GM18861 (cell line): ENCODE results near the gene NINL.
"Not testable (repeated sequence)": the region's sequence is repeated elsewhere in the genome, so short reads cannot be mapped to it uniquely, and the experiment has no call there.

ENCODE experiments used
- ATAC-seq: cut with Tn5 transposase; IDR thresholded peaks from one replicate; pipeline ENCODE4 v1.9.1; 2021; ENCODE audit not compliant: unreplicated experiment

NINL gene

DNA sequence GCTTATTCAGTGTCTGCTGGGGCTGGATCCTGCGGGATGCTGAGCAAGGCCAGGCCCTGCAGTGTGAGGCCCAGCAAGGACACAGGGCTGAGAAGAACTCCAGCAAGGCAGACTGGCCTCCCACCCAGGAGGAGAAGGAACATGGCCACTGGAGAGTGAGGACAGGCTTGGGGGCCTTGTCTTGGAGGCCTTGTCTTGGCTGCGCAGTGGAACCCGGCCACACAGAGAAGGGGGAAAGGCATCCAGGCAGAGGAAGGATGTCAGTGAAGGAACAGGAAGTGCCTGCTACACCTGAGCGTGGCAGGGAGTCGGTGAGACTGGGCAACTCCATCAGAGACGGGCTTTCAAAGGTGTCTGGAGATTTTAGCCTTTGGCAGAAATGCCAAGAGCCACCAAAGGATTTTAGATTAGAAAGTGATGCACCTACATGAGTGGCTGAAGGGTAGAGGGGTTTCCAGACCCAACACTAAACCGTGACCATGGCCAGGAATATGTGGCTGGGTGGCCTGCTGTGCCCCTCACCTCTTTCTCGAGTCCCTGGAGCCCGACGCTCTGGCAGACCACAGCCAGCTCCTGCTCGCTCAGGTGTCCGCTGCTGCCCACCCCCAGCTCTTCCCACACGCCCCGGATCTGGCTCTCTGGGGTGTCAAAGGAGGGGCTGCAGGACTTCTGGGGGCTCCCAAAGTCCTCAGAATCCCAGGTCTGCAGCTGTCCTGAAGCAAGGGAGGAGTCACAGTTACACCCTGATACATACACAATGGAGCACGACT, 80.8 kb downstream of the NINL start:
- no peak for ATAC-seq

DNA sequence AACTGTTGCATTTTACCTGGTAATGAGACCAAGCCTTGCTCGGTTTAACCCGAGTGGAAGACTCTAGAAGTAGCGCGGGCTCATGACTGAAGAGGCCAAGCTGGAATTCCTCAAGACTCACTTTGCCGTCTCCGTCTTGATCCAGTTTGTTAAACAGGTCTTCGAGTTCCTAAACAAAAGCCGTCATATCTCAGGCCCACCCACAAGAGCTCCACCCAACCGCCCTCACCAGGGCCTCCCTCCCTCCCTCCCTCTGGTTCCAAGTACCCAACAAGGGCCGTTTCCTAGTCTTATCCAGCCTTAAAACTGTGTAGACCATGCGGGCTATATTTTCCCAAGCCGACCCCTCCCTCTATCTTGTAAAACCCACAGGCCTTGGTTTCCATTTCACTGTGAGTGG, 81.4 kb downstream of the NINL start:
- no peak for ATAC-seq

DNA sequence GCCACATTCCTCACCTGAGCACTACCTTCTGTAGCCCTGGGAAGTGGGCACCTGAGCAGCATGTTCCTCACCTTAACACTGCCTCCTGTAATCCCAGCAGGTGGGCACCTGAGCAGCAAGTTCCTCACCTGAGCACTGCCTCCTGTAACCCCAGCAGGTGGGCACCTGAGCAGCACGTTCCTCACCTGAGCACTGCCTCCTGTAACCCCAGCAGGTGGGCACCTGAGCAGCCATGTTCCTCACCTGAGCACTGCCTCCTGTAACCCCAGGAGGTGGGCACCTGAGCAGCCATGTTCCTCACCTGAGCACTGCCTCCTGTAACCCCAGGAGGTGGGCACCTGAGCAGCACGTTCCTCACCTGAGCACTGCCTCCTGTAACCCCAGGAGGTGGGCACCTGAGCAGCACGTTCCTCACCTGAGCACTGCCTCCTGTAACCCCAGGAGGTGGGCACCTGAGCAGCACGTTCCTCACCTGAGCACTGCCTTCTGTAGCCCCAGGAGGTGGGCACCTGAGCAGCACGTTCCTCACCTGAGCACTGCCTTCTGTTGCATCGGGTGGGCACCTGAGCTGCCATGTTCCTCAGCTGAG, 82.2 kb downstream of the NINL start:
- ATAC-seq, result not testable (repeated sequence)

DNA sequence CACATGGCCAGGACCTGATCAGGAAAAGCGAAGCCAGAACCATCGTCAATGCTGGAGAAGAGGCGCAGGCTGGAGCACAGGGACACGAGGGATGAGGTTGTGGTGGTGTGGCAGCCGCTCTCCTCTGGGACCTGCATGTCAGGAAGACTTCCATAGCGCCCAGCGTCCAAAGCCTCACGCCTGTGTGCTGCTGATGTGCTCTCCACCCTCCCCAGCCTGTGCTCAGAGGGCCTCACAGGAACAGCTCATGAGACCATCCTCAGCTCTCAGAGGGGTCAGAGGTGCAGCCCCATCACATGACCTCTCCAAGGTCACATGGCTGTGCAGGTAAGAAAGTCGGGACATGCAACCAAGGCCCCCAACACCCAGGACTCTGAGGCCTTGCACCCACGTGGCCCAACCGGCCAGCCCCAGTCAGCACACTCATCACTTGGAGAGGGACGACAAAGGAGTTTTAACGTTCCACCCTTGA, 84.4 kb downstream of the NINL start:
- no peak for ATAC-seq

DNA sequence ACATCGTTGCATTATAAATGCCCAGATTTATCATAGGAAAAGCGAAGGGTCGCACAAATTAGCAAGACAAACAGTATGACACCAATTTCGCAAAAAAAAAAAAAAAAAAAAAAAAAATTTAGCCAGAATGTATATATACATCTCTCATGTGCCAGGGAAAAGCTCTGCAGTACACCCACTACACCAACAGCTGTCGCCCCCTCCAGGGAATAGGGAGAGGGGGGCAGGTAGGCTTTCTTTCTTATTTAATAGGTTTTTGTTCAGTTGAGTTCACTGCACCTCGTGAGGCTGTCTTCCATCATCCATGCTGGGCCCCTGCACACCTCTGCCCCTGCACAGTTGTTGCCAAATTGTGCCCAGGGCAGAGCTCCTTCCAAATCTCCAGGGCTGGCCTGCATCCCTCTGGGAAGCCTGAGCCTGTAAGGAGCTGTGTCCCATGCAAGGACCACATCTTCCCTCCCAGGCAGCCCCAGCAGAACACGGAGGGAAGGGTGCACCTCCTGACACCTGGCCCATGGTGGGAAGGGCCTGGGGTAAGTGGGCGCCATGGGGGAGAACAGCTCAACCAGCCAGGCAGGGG, 85.4 kb downstream of the NINL start:
- no peak for ATAC-seq

DNA sequence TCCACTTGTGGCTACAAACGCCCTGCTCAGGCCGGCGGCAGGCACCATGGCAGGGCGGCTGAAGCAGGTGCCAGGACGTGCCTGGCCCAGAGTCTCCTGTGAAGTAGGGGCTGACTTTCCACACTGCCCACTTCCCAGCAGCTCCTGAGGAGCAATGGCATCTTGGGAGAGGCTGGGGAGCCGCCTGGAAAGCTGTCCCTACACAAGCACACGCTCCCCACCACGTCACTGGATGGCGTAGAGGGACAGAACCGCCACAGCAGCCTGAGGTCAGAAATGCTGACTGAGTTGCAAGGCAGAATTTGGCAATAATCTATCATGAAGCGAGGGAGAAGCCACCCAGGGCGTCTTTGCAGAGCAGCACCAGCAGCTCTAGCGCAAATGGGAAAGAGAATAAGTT, 86.3 kb downstream of the NINL start:
- no peak for ATAC-seq

DNA sequence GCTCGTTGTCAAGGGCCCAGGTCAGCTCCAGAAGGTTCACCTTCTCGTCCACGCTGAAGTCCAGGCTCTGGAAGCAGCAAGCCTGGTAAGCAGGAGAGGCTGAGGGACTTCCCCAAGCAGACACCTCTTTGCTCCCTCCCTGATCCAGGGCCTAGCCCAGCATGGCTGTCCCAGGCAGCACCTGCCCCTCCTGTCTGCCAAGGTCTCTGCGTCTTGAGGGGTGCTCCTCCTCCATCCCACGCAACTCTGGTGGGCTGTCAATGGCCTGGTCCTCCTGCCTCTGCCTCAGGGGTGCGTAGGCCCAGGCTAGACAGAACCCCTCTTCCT, 87.1 kb downstream of the NINL start:
- no peak for ATAC-seq

DNA sequence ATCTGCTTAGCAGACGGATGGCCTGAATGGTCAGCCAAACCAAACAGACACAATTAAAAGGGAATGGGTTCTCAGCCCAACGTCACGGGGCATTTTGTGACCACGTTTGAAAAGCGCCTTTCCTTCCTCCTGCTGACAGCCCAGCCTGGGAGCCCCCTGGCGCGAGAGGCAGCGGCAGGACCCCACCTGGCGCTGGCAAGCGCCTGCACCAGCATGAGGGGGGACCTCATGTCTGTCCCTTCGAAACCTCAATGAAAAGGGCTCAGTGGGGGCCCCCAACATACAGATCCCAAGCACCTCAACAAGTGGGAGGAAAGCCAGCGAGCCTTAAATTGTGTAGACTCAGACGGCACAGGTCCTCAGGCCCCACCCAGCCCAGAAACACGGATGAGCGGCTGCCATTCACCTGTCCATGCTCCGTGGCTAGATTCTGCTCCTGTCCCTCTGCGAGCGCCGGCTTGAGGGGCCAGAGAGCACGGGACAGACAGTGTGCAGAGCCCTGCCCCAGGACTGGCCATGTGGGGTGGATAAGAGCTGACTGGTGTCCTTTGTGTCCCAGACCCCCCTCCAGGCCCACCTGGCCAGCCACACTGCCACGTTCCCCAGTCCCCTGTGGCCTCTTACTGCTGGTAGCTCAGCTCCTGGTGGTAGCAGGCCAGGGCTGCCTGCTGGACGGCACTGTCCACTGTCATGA, 87.6 kb downstream of the NINL start:
- ATAC-seq, result no peak

DNA sequence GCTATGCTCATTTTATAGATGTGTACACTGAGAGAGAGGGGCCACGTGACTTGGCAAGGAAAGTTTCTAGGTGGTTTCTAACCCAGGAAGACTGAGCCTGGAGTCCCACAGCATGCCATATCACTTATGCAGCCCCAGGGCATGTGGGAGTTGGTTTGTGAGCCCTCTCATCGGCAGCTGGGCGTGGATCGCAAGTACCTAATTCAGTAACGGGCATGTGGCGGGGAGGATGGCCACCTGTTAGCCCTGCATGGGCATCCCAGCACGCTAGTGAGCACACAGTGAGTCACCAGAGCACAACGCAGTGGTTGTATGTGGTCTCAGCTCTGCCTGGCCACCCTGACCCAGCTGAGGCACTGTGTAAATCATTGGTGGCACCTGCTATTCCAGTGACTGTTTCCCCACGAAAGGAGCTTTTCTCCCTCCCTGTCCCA, 88.3 kb downstream of the NINL start:
- ATAC-seq, result no peak

DNA sequence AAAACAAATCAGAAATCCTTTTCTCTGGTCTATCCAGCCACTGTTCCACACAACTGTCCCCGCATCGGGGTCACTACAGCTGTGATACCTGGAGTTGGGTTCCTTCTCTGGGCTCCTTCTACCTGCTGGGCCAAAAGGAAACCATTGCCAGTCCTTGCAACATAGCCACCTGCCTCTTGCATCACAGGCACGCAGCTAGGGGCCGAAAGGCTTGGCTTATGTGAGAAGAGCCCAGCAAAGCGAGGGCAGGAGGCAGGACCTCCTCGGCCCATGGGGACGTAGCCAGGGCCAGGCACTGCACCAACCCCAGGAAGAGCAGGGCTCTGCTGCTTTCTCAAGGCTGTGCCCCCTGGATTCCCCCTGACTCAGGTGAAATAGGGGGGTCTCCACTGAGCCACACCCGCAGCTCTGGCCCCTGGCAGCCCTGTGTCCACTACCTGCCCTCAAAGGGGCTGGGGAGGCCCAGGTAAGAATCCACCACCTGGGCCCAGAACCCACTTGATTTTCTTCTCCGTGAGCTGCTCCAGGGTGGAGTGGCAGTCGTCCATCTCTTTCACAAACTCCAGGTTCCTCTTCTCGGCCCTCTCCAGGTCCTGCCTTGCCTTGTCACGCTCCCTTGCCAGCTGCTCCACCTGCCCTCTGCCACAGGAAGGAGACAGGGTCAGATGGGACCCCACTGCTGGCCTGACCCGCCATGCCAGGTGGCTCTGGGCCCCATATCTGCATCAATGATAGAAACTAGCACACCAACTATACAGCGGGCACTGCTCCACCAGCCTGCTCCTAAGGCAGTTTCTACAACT, 89.0 kb downstream of the NINL start:
- no peak for ATAC-seq

DNA sequence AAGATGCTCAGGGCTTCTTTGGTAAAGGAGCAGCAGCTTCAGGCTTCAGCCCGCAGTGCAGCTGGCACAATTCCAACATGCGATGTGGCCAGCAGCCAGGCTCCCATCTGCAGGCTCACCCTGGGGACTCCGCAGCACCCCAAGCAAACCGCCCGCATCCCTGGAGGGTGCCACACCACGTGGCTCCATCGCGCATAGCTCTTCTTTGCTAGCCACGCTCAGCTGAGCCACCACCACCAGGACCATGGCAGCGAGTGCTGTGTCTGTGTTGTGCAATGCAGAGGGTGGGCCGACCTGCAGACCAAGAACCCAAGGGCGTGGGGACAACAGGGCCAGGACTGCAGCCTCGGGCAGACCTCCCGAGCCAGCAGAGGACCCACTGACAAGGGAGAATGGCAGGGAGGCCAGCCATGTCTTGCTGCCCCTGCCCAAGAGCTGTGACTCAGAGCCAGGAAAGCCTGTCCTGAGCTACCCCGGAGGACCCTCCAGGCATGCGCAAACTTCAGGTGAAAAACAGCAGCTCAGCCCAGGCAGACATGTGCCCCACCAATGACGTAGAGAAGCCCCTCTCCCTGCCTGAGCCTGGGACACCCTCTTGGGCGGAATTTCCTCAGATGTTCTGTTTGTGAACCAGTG, 90.0 kb downstream of the NINL start:
- ATAC-seq, result no peak

DNA sequence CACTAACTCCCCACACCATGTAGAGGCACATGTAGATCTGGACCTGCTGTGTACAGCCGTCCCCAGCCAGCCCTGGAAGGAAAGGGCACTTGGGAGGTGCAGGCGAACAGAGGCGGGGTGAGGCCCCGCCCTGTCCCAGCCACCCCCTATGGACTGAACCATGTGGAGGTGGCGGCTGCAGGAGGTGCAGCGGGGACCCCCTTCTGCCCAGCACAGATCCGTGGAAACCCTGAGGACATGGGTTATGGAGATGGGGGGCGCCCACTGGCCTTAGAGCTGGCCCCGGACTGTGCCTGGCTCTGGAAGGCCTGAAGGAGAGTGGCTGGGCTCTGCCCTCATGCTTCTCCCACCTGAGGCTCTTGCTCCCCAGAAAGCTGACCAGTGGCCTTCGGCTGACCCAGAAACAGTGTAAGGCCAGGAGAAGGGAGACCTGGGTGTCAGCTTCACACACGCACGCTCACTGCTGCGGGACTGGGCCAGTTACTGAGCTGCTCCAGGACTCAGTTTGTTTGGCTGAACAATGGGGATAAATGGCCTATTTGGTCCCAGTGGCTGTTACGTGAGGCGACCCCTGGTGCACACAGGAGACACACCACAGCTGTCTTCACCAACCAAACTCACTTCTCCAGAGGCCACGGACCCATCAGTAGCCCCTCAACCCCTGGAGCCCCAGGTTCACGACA, 90.7 kb downstream of the NINL start:
- no peak for ATAC-seq

DNA sequence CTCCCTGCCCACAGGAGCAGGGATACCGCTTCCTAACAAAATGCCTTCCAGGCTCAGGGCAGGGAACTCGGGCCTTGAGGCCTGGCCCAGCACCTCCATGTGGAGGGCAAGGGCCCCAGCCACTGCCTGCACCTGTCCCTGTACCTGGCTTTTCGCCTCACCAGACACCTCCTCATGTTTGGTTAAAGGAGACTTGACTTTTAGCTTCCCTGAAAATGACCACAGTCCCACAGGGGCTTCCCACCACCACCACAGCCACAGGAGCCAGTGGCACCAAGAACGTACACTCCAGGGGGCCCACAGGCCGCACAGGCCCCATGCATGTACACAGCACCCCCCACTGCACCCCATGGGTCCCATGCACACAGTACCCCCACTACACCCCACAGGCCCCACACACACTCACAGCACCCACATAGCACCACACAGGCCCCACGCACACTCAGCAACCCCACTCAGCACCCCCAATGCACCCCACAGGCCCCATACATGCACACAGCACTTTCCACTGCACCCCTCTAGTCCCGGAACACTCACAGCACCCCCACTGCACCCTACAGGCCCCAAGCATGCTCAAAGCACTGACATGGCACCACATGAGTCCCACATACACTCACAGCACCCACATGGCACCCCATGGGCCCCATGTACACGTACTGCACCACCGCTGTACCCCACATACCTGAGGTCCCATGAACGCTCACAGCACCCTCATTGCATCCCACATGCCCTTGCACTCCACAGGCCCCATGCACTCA, 91.4 kb downstream of the NINL start:
- no peak for ATAC-seq

DNA sequence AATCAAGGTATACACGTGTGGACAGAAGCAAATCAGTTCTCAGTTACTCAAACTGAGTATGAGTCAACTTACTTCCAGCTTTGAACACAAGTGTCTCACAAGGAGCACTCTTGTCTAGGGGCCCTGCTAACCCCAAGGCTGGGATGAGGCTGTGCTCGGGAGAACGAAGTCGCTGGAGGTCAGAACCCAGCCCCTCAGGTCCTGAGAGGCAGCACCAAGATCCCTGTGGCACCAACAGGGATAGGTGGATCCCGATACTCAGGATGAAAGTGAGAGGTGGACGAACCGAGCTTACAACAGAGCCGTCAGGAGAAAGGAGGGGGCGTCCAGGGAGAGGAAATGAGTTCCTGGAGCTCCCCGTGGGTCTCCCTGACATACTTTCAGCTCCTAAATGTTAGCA, 92.2 kb downstream of the NINL start:
- ATAC-seq, result no peak

DNA sequence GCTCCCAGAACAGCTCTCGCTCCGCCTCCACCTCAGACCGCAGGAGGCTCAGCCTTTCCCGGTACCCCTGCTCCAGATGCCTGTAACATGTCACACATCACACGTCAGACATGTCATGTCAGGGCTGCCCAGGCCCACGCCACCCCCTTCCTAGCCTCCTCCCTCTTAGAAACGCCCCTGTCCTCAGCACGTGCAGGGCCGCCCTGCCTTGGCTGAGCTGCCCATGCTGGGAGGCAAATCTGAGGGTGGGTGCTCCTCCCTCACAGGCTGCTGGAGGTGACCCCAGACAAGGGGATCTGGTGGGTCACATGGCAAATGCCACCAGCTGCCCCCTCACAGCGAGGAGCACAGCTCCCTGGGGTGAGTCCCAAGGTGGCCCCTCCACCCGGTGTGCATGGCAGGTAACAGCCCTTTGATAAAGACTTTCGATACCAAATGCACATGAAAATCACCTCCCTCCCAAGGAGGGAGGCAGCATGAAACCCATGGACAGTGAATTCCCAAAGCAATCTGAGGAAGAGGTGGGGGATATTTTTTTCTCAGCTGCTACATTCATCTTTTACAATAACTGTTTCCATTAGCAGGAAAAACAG, 93.8 kb downstream of the NINL start:
- no peak for ATAC-seq

DNA sequence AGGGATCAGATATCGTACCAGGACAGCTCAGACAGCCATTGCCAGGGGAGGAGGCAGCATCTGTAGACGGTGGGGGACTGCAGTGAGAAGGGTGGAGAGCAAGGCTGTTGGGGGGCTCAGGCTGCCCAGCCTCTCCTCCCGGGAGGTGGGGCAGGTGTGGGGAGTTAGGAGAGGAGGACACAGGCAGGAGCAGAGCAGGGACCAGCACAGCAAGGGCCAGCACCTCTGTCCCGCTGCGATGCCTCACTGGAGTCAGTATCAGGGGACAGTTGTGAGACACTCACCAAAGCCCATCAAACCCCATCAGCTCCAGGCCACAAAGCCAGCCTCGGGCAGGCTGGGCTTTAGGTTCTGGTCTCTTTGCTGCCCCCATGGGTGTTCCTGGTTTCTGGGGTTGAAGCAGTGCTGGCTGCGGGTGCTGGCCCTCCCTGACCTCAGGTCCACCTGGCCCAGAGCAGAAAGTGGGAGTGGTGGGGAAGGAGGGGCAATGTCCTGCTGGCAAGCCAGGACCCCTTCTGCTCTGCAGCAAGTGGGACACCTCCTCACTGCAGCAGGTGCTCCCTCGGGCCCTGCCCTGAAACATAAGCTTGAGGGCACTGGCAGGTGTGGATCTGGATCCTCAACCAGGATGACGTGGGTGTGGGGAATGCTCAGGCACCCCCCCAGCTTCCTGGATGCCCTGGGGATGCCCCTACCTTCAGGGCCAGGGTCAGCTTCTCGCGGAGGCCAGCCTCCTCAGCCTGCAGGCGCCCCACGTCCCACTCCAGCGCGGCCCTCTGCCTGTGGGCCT, 94.5 kb downstream of the NINL start:
- ATAC-seq, result no peak

DNA sequence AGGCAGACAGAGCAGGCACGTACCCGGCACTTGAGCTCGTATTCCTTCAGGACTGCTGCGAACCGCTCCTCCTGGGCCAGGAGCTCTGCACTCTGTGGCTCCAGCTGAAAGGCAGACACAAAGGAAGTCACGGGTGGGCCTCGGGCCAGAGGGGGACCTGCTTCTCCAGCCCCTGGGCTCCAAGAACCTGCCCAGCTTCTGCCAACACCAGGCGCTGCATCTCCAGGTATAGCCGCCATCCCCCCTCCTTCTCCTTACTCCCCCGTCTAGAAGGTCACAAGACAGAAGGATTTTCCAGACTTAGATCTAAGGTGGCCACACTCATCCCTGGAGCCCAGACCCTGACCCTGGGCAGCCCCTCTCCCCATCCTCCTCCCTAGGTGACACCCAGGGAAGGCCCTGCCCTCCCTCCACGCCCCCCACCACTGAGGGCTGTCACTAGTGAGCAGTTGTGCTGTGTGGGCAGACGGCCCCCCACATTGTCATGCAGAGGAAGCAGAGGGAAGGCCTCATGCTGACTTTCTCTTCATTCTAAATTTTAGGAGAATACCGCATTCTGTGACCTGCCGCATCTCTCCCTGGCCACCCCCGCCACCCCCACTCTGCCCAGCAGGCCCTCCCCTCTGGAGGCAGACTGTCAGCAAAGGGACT, 96.0 kb downstream of the NINL start:
- ATAC-seq, result no peak

DNA sequence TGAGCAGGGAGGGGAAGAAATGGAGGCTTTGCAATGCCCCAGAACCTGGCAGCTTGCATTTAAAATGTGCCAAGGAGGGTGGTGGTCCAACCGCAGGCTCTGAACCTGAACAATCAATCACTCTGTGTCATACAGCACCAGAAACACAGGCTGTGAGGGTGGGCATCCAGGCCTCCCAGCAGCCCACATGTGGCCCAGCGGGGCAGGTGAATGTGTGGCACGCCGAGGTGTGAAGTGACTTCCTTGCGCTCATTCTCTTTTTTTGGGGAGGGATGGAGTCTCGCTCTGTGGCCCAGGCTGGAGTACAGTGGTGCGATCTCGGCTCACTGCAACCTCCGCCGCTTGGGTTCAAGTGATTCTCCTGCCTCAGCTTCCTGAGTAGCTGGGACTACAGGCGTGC, 97.4 kb downstream of the NINL start:
- ATAC-seq, result no peak
